WERI-Rb-1 (cell line): ENCODE results near the gene ZNF574.

ENCODE experiments used
- DNase-seq: peaks from one replicate; pipeline ENCODE4 v3.0.0-alpha.2; 2020
- H3K27ac ChIP-seq: fragments of 250-450 bp; sonication (Bioruptor Pico); 2 replicates; pipeline ENCODE4 v1.5.1; 2020; ENCODE audit warnings: mild to moderate bottlenecking, moderate library complexity
- H3K27me3 ChIP-seq: fragments of 250-450 bp; sonication (Bioruptor Pico); 2 replicates; pipeline ENCODE4 v1.5.1; 2021; ENCODE audit warnings: mild to moderate bottlenecking, low read depth, moderate library complexity; ENCODE audit not compliant: insufficient read depth, severe bottlenecking
- H3K36me3 ChIP-seq: fragments of 250-450 bp; sonication (Bioruptor Pico); 2 replicates; pipeline ENCODE4 v1.5.1; 2020; ENCODE audit warnings: mild to moderate bottlenecking, moderate library complexity
- H3K4me3 ChIP-seq: 2 replicates; pipeline ENCODE4 v1.5.1; 2011; ENCODE audit warnings: low read depth, mild to moderate bottlenecking, control low read depth, low read length
- H3K9me3 ChIP-seq: fragments of 250-450 bp; sonication (Bioruptor Pico); 2 replicates; pipeline ENCODE4 v1.5.1; 2021; ENCODE audit warnings: mild to moderate bottlenecking, moderate library complexity; ENCODE audit not compliant: severe bottlenecking
- TF ChIP-seq, protein P1 (sequence below): IDR thresholded peaks from 2 replicates; pipeline ENCODE4 v1.5.1; 2011; ENCODE audit warnings: low read depth, mild to moderate bottlenecking, control low read depth, inconsistent platforms, low read length

Gene ZNF574

DNA sequence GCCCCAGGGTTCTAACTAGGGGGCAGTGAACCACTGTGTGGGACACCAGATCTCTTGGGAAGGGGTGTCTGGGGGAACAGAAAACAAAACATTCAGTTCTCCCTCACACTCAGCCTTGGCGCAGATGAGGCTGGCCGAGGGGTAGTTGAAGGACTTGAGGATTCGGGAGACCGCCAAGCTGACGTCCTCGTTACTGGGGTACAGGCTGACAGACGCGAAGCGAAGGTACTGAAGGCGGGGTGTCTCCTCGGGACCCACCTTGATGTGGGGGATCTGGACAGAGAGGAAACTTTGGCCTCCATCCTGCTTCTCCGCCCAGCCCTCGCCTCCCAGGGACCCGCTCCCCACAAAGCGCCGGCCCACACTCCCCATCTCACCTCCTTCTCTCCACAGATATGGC is 13.6 kb upstream of the ZNF574 start:
- Histone ChIP-seq H3K27me3 (no peaks in the 10 kb centered on the region), H3K4me3 (no peak overlapping the region), H3K27ac (no peak overlapping the region), H3K9me3 (no peaks in the 10 kb centered on the region), H3K36me3 (peaks cover 47% of the 10 kb centered on the region)
- TF ChIP-seq, protein P1, sequence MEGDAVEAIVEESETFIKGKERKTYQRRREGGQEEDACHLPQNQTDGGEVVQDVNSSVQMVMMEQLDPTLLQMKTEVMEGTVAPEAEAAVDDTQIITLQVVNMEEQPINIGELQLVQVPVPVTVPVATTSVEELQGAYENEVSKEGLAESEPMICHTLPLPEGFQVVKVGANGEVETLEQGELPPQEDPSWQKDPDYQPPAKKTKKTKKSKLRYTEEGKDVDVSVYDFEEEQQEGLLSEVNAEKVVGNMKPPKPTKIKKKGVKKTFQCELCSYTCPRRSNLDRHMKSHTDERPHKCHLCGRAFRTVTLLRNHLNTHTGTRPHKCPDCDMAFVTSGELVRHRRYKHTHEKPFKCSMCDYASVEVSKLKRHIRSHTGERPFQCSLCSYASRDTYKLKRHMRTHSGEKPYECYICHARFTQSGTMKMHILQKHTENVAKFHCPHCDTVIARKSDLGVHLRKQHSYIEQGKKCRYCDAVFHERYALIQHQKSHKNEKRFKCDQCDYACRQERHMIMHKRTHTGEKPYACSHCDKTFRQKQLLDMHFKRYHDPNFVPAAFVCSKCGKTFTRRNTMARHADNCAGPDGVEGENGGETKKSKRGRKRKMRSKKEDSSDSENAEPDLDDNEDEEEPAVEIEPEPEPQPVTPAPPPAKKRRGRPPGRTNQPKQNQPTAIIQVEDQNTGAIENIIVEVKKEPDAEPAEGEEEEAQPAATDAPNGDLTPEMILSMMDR, result no peak
- no peak for DNase-seq

DNA sequence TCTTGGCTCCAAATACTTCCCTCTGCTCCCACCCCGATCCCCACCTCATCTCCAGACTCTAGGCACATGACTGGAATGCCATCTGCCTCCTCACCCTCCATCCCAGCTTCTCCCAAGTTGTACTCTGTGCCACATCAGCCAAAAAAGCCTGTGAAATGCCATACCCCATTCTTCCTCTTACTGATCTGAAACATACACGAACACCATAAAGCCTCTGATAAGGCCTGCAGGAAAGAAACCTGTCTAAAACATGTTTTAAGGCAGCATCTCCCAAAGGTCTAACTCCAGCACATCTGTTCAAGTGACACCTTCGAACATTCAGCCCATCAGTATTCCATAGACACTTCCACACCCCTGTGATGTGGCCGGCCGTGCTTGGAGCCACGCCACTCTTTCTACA is 11.5 kb upstream of the ZNF574 start:
- DNase-seq, result no peak
- Histone ChIP-seq H3K36me3 (peaks cover 36% of the 10 kb centered on the region), H3K27ac (no peak overlapping the region), H3K9me3 (no peaks in the 10 kb centered on the region), H3K27me3 (no peaks in the 10 kb centered on the region), H3K4me3 (no peak overlapping the region)
- TF ChIP-seq, protein P1, result no peak

DNA sequence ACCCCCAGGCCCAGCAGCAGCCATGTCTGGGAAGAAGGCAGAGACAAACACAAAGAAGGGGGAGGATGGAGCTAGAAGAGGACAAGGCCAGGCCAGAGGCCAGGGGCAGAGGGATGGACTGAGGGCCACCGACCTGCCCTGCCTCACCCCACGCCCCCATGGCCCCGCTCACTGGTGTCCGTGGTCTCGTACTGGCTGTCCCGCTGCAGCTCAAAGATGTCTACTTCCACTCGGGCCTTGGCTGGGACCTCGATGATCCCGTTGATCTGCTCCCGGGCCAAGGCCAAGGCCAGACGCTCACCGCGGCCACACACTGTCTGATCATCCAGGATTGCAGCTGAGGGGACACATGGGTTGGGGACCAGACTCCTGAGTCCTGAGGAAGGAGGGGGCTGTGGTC is 10.9 kb upstream of the ZNF574 start:
- no peak for DNase-seq
- Histone ChIP-seq H3K36me3 (peaks cover 36% of the 10 kb centered on the region), H3K27me3 (no peaks in the 10 kb centered on the region), H3K27ac (no peak overlapping the region), H3K4me3 (no peak overlapping the region), H3K9me3 (no peaks in the 10 kb centered on the region)
- TF ChIP-seq, protein P1, result no peak

DNA sequence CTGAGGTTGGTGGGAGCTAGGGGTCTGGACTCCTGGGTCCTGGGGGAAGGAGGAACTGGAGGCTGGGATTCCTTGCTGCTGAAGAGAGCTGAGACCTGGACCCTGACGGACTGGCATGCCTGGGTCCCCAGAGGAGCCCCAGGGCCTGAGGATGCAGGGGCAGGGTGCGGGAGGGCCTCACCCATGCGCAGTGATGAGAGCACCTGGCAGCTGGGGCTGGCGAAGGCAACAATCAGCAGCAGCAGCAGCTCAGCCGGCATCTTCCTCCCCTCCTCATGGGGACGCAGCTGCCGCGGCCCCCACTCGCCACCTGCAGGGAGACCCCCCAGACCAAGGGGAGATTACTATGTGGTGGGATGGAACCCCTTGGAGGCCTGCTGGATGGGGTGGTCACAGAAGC is 10.5 kb upstream of the ZNF574 start:
- DNase-seq, result no peak
- H3K27ac ChIP-seq, result no peak overlapping the region
- no peak overlapping the region for H3K4me3 ChIP-seq
- peaks cover 36% of the 10 kb centered on the region for H3K36me3 ChIP-seq
- TF ChIP-seq, protein P1, result no peak
- H3K27me3 ChIP-seq, result no peaks in the 10 kb centered on the region
- H3K9me3 ChIP-seq, result no peaks in the 10 kb centered on the region

DNA sequence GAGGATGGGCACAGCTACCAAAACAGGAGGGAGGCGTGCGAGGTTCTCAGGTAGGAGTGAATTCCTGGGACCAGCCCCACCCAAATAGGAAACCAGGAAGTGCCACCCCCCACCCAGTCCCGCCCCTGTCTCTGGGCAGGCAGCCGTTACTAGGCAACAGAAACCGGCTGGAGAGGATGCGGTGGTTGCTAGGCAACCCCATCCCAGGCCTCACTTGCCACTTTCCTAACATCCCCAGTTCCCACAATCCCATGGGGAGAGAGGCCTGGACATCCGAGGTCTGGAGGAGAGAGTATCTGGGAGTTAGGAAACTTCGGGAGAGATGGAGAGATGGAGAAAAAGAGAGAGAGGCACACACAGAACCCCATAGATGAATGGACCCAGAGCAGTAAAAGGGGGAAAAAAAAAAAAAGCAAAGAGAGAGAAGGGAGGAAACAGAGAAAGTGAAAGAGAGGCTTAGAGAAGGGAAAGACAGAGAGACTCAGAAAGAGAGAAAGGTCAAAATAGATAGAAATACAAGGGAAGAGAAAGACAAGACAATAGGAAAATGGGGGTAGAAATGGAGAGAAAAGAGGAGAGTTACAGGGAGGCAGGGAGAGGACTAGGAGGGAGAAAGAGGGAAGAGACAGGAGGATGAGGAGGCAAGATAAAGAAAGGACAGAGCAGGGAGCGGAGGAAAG is 9.8 kb upstream of the ZNF574 start:
- H3K27ac ChIP-seq, result no peak overlapping the region
- DNase-seq, result peak; percentile 62
- peaks cover 34% of the 10 kb centered on the region for H3K36me3 ChIP-seq
- no peaks in the 10 kb centered on the region for H3K9me3 ChIP-seq
- TF ChIP-seq, protein P1, result no peak
- H3K27me3 ChIP-seq, result no peaks in the 10 kb centered on the region
- H3K4me3 ChIP-seq, result no peak overlapping the region

DNA sequence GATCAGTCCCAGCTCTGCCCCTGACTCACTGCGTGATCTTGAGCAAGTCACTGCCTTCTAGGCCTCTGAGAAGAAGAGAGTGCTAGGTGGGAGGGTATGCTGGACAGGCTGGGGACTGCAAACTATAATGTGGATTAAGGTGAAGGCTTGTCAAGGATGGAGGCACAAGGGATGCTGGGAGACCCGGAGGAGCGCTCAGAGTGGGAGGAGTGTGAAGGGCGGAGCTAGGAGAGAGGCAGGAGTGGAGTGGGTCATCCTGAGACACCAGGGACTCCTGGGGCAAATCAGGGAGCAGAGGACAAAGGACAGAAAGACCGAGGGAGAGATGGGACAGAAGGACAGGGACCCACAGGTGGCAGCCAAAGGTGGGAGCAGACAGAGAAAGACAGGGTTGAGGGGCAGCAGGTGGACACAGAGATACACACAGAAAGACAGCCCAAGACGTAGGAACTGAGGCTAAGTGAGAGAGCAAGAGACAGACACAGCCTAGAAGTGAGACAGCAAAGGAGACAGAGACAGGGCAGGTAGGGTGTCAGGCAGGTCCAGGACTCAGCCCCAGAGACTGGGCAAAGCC is 8.6 kb upstream of the ZNF574 start:
- TF ChIP-seq, protein P1, result no peak
- Histone ChIP-seq H3K36me3 (peaks cover 25% of the 10 kb centered on the region), H3K9me3 (no peaks in the 10 kb centered on the region), H3K27ac (peak overlapping the region; percentile 16; the same call in 1 of the 2 replicates), H3K4me3 (no peak overlapping the region), H3K27me3 (no peaks in the 10 kb centered on the region)
- DNase-seq, result peak; percentile 31
